Mucosa of descending colon (tissue), 3 donors: ENCODE measurements around the gene FAM111B. TPM values are rescaled to one million over a fixed set of nuclear protein-coding genes. Genes with fewer than 3 reads are reported as not detected.
A peak's percentile ranks its signal among the peaks of the same experiment; 100 is the strongest.

ENCODE experiments used
- ATAC-seq: fragments of 200-7000 bp; cut with Tn5 transposase; one replicate; pipeline ENCODE4 v1.9.1; 2020; ENCODE audit warnings: mild to moderate bottlenecking, moderate library complexity
- DNase-seq, 3 donors: peaks; one replicate each; pipeline ENCODE4 v3.0.0-alpha.2; 2020
- H3K36me3 ChIP-seq: fragments of 200-600 bp; one replicate; pipeline ENCODE4 v1.8.0; 2021; ENCODE audit warnings: low read depth, mild to moderate bottlenecking
- H3K4me1 ChIP-seq: fragments of 200-600 bp; one replicate; pipeline ENCODE4 v1.8.0; 2021; ENCODE audit warnings: low read depth, mild to moderate bottlenecking
- H3K4me3 ChIP-seq: fragments of 200-600 bp; one replicate; pipeline ENCODE4 v1.8.0; 2021; ENCODE audit warnings: mild to moderate bottlenecking
- H3K9me3 ChIP-seq: fragments of 200-600 bp; one replicate; pipeline ENCODE4 v1.8.0; 2021; ENCODE audit warnings: mild to moderate bottlenecking
- intact Hi-C, 2 donors: fragments of 100-400 bp; cut with DNase I in 1 of 2; cut with micrococcal nuclease in 1 of 2; formaldehyde crosslinking; loops; one replicate each; pipeline versions ENCODE4 v1.11.0 to v1.11.1; 2022; cut with DNase I, micrococcal nuclease
- total RNA-seq, 3 donors: library from RNA; stranded (reverse); fragmentation: NEBNext Ultra II Directional in 2 of 3; extraction: Animal tissue kit (Norgen Biotek cat#: 25700) in 2 of 3; gene quantifications; one replicate each; pipeline versions ENCODE4 v1.2.1 to v1.2.4, GENCODE V29; 2021 to 2023
- TF ChIP-seq, protein P1 (sequence below): fragments of 200-600 bp; IDR thresholded peaks from one replicate; pipeline ENCODE4 v1.8.0; 2022; ENCODE audit warnings: antibody characterized with exemption, mild to moderate bottlenecking
- donor health status: DM: no; HTN: no; CAD: no; lungs with moderate emphysema.
- donor health status: DM: no; HTN: no; CAD: no.
- donor health status: DM: no; HTN: yes; CAD: no.

The FAM111B gene
- total RNA-seq, 3 donors from 2014 or later = 1.8 to 7.8 (median 2.5) TPM

GRCh38 chr11:59158206-59159068 lies 51.4 kb downstream of the FAM111B start:
- TF ChIP-seq, protein P1, sequence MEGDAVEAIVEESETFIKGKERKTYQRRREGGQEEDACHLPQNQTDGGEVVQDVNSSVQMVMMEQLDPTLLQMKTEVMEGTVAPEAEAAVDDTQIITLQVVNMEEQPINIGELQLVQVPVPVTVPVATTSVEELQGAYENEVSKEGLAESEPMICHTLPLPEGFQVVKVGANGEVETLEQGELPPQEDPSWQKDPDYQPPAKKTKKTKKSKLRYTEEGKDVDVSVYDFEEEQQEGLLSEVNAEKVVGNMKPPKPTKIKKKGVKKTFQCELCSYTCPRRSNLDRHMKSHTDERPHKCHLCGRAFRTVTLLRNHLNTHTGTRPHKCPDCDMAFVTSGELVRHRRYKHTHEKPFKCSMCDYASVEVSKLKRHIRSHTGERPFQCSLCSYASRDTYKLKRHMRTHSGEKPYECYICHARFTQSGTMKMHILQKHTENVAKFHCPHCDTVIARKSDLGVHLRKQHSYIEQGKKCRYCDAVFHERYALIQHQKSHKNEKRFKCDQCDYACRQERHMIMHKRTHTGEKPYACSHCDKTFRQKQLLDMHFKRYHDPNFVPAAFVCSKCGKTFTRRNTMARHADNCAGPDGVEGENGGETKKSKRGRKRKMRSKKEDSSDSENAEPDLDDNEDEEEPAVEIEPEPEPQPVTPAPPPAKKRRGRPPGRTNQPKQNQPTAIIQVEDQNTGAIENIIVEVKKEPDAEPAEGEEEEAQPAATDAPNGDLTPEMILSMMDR = peak; percentile 50
- no peak overlapping the region for H3K4me3 ChIP-seq
- intact Hi-C loops = no loop called here

GRCh38 chr11:59164028-59164427 lies 57.0 kb downstream of the FAM111B start:
- Histone ChIP-seq H3K9me3 (no peaks in the 10 kb centered on the region), H3K4me1 (no peaks in the 10 kb centered on the region), H3K36me3 (no peaks in the 10 kb centered on the region), H3K4me3 (no peak overlapping the region)
- DNase-seq (no peak), ATAC-seq (no peak)
- intact Hi-C loops = loop anchor here in 1 of 2 donors (10.0 kb wide), 1 partner anchor 121 kb away; no protein-coding TSS in a partner anchor
- TF ChIP-seq, protein P1 = no peak

More at GRCh38 chr11:59158206-59159068, 51.4 kb downstream of the FAM111B start:
- no peaks in the 10 kb centered on the region for H3K4me1 ChIP-seq
- H3K9me3 ChIP-seq = no peaks in the 10 kb centered on the region
- peak in 1 of 3 donors; percentile 77 for DNase-seq
- H3K36me3 ChIP-seq = no peaks in the 10 kb centered on the region
- peak; percentile 94 for ATAC-seq

- Histone ChIP-seq H3K4me1 (peaks cover 20% of the 10 kb centered on the region), H3K9me3 (no peaks in the 10 kb centered on the region), H3K4me3 (peak within 1 kb of the TSS; percentile 66), H3K36me3 (no peaks in the 10 kb centered on the region)
- DNase-seq (peak; percentile 95 to 99 (median 96)), ATAC-seq (peak; percentile 80)
- TF ChIP-seq, protein P1 = peak; percentile 76
- intact Hi-C loops = loop anchor here in 1 of 2 donors (1.0 kb wide), 1 partner anchor 35 kb away; no protein-coding TSS in a partner anchor
These were observed 64.7 kb downstream of the FAM111B start, which contains the start of gene DTX4 for GRCh38 chr11:59171508-59172322. DTX4 (plus strand) TSS chr11:59172132; CDS start chr11:59172596, 464 bp downstream.

DNA sequence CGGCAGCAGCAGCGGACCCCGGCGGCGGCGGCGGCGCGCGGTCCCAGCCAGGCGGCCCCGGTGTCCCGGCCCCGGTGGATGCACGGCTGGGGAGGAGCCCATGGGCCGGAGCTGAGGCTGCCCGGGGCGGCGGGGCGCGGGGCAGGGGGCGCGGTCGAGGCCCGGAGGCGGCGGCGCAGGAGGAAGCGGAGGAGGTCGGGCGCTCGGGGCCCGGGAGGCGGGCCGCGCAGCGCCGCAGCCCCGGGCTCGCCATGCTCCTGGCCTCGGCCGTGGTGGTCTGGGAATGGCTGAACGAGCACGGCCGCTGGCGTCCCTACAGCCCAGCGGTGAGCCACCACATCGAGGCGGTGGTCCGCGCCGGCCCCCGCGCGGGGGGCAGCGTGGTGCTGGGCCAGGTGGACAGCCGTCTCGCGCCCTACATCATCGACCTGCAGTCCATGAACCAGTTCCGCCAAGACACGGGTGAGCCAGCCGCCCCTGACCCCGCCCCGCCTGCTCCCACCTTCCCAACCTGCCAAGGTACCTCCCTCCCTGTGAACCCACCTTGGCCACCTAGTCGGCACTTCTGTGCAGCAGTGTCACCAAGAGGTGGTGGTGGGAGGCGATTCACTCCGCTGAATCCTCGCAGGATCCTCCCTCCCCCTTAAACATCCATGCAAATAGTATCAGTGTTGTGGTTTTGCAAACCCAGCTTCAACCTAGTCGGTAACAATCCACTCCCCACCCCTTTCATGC lies 65.5 kb downstream of the FAM111B start:
- Histone ChIP-seq H3K4me3 (peak overlapping the region; percentile 66), H3K4me1 (peaks cover 20% of the 10 kb centered on the region), H3K9me3 (no peaks in the 10 kb centered on the region), H3K36me3 (no peaks in the 10 kb centered on the region)
- intact Hi-C loops = no loop called here
- DNase-seq (peak; percentile 66 to 82 (median 77)), ATAC-seq (peak; percentile 23)
- TF ChIP-seq, protein P1 = no peak
